ENCODE measurements around the gene CREB3L2. TPM values are rescaled to one million over a fixed set of nuclear protein-coding genes. Genes with fewer than 3 reads are reported as not detected.

Gene CREB3L2
- total and polyA plus RNA-seq, 2 donors (not counting 1 experiment from before 2014, with no cell fraction given): 13.8 to 25.1 TPM

DNA sequence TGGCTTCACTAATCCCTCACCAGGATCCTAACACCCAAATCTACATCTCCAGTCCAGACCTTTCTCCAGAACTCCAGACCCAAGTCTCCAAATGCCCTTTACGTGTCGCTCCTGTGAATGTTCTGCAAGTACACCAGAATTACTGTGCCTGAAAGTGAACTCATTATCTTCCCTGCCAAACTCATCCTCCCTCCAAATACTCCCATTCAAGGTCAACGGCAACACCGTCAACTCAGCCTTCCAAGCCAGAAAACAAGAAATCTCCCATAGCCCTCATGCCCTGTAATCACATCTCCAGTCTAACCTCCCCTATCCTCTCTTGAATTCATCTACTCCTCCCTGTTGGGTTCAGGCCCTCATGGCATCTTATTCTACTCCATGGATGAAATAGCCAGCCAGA, 12.3 kb downstream of the CREB3L2 start:
- Mint-ChIP-seq H3K9me3 (ENCODE audit: insufficient read depth) (no peaks in the 10 kb centered on the region), H3K27ac (no peak overlapping the region), H3K4me1 (peaks cover 22% of the 10 kb centered on the region), H3K4me3 (no peak overlapping the region), H3K27me3 (no peaks in the 10 kb centered on the region)
- Histone ChIP-seq H2AFZ (ENCODE audit: insufficient read depth, low read depth, low read length, poor library complexity, severe bottlenecking) (no peak overlapping the region), H3K27ac (ENCODE audit: low read length in 2 of 2) (no peak overlapping the region), H3K4me2 (replicated peaks; ENCODE audit: low read depth, low read length, poor library complexity, severe bottlenecking) (no peak overlapping the region), H3K36me3 (replicated peaks in 1 of 2; ENCODE audit: control extremely low read depth in 1 of 2, control insufficient read depth in 1 of 2, extremely low read depth in 1 of 2, insufficient read depth in 2 of 2, low read length in 1 of 2) (no peaks in the 10 kb centered on the region), H4K20me1 (ENCODE audit: control insufficient read depth, insufficient read depth, low read length, poor library complexity, severe bottlenecking) (no peaks in the 10 kb centered on the region), H3K79me2 (ENCODE audit: control insufficient read depth, insufficient read depth, low read length) (peaks cover 72% of the 10 kb centered on the region), H3K27me3 (replicated peaks in 1 of 4; ENCODE audit: control extremely low read depth in 1 of 4, control insufficient read depth in 3 of 4, insufficient read depth in 4 of 4, low read length in 3 of 4) (no peaks in the 10 kb centered on the region), H3K4me3 (ENCODE audit: control extremely low read depth in 1 of 5, extremely low read depth in 1 of 5, insufficient read depth in 1 of 5, low read depth in 2 of 5, low read length in 4 of 5) (no peak overlapping the region), H3K9me3 (ENCODE audit: control extremely low read depth in 1 of 3, control insufficient read depth in 2 of 3, insufficient read depth in 1 of 3, low read length in 2 of 3) (no peaks in the 10 kb centered on the region), H3K4me1 (ENCODE audit: control insufficient read depth in 2 of 2, insufficient read depth in 2 of 2, low read length in 2 of 2) (peaks cover 53 to 59% of the 10 kb centered on the region in 2 donors), H3K9ac (ENCODE audit: low read length) (no peak overlapping the region)
- ATAC-seq (ENCODE audit: low read depth): no peak
- CTCF ChIA-PET: interaction anchor here (4.4 kb wide), 1 partner anchor 13 kb away, joined by 26 read pairs; the partner anchor contains the start of gene CREB3L2
- intact Hi-C loops (cut with micrococcal nuclease): no loop called here
- 99% methylated on average over 4 of the region's 4 CpGs for WGBS (ENCODE audit: insufficient coverage)
- no peak for TF ChIP-seq EZH2 (IDR thresholded peaks at IDR 0.05; ENCODE audit: borderline replicate concordance, insufficient read depth, low read depth, low read length, poor library complexity, severe bottlenecking)
- TF ChIP-seq, protein P1, sequence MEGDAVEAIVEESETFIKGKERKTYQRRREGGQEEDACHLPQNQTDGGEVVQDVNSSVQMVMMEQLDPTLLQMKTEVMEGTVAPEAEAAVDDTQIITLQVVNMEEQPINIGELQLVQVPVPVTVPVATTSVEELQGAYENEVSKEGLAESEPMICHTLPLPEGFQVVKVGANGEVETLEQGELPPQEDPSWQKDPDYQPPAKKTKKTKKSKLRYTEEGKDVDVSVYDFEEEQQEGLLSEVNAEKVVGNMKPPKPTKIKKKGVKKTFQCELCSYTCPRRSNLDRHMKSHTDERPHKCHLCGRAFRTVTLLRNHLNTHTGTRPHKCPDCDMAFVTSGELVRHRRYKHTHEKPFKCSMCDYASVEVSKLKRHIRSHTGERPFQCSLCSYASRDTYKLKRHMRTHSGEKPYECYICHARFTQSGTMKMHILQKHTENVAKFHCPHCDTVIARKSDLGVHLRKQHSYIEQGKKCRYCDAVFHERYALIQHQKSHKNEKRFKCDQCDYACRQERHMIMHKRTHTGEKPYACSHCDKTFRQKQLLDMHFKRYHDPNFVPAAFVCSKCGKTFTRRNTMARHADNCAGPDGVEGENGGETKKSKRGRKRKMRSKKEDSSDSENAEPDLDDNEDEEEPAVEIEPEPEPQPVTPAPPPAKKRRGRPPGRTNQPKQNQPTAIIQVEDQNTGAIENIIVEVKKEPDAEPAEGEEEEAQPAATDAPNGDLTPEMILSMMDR (IDR thresholded peaks at IDR 0.05): no peak
- POLR2A ChIA-PET: no interaction called here
- DNase-seq: no peak

DNA sequence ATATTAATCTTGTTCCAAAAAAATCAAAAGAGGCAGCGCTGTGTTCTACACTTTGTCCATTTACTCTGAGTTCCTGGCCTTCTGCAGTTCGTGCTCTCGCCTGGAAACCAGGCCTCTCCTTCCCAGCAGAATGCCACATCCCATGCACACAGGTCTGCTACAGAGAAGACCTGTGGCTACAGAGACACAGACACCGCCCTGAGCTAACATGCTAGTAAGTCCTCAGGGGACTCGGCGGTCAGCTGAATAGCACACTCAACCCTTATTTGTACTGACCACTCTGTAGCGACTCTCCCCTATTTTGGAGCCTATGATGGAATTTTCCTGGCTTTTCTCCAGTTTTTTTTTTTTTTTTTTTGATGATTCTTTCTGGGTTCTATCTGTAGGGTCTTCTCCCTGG, 12.8 kb downstream of the CREB3L2 start:
- H3K27me3 ChIP-seq (replicated peaks in 1 of 4; ENCODE audit: control extremely low read depth in 1 of 4, control insufficient read depth in 3 of 4, insufficient read depth in 4 of 4, low read length in 3 of 4): no peaks in the 10 kb centered on the region
- DNase-seq: no peak
- intact Hi-C loops (cut with micrococcal nuclease): no loop called here
- H3K9me3 ChIP-seq (ENCODE audit: control extremely low read depth in 1 of 3, control insufficient read depth in 2 of 3, insufficient read depth in 1 of 3, low read length in 2 of 3): no peaks in the 10 kb centered on the region
- Mint-ChIP-seq H3K27ac (no peak overlapping the region), H3K9me3 (ENCODE audit: insufficient read depth) (no peaks in the 10 kb centered on the region), H3K4me3 (no peak overlapping the region), H3K27me3 (no peaks in the 10 kb centered on the region), H3K4me1 (peaks cover 22% of the 10 kb centered on the region)
- H3K27ac ChIP-seq (ENCODE audit: low read length in 2 of 2): no peak overlapping the region
- POLR2A ChIA-PET: no interaction called here
- H3K36me3 ChIP-seq (replicated peaks in 1 of 2; ENCODE audit: control extremely low read depth in 1 of 2, control insufficient read depth in 1 of 2, extremely low read depth in 1 of 2, insufficient read depth in 2 of 2, low read length in 1 of 2): no peaks in the 10 kb centered on the region
- H3K4me3 ChIP-seq (ENCODE audit: control extremely low read depth in 1 of 5, extremely low read depth in 1 of 5, insufficient read depth in 1 of 5, low read depth in 2 of 5, low read length in 4 of 5): no peak overlapping the region
- CTCF ChIA-PET: interaction anchor here (3.0 to 4.4 kb wide), 2 partner anchors 13 to 85 kb away, joined by 12 to 26 read pairs; partner anchors contain the start of gene CREB3L2
- H2AFZ ChIP-seq (ENCODE audit: insufficient read depth, low read depth, low read length, poor library complexity, severe bottlenecking): no peak overlapping the region
- H3K9ac ChIP-seq (ENCODE audit: low read length): no peak overlapping the region
- TF ChIP-seq, protein P1 (IDR thresholded peaks at IDR 0.05): no peak
- no peak for TF ChIP-seq EZH2 (IDR thresholded peaks at IDR 0.05; ENCODE audit: borderline replicate concordance, insufficient read depth, low read depth, low read length, poor library complexity, severe bottlenecking)
- 98% methylated on average over 4 of the region's 7 CpGs for WGBS (ENCODE audit: insufficient coverage)
- H3K79me2 ChIP-seq (ENCODE audit: control insufficient read depth, insufficient read depth, low read length): peaks cover 72% of the 10 kb centered on the region
- H3K4me2 ChIP-seq (replicated peaks; ENCODE audit: low read depth, low read length, poor library complexity, severe bottlenecking): no peak overlapping the region
- H3K4me1 ChIP-seq (ENCODE audit: control insufficient read depth in 2 of 2, insufficient read depth in 2 of 2, low read length in 2 of 2): peaks cover 58 to 64% of the 10 kb centered on the region in 2 donors
- no peaks in the 10 kb centered on the region for H4K20me1 ChIP-seq (ENCODE audit: control insufficient read depth, insufficient read depth, low read length, poor library complexity, severe bottlenecking)
- ATAC-seq (ENCODE audit: low read depth): no peak

All from B cell (primary cell).